ENCODE measurements around the gene HGS. TPM values are rescaled to one million over a fixed set of nuclear protein-coding genes. Genes with fewer than 3 reads are reported as not detected.

The HGS gene
- total and polyA plus RNA-seq, 2 of the 13 experiments (the other 11 are each of a cell fraction or from before 2014, with no cell fraction given), result 73.3 to 78.1 TPM

DNA sequence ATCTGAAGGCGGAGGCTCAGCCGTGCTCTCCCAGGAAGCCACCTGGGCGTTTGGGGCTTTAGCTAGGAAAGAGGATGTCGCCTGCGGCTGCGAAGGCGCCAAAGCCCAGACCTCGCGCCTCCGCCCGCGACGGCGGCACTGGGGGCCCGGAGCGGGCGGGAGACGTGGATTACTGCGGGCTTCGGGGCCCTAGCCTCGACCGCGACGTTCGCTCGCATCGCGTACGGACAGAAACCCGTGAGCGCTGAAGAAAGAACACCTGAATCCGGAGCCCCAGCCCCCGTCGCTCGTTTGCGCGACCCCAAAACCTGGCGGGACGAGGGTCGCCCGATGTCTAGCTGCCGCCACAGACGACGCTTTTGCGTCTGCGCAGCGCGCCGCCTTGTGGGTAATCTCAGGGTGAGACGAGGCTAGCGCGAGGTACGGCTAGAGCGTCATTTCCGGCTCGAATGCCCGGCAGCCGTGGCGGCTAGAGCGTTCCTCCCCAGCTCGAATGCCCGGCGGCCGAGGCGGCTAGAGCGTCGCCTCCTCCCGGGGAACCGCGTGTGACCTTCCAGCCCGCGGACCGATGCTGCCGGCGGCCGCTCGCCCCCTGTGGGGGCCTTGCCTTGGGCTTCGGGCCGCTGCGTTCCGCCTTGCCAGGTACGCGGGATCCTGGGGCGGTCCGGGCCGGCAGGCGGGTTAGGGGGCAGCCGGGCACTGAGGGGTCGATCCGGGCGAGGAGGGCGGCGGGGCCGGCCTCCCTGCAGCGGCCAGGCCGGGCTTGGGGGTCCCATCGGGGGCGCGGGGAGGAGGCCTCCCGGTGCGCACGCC is 19.3 kb downstream of the HGS start, which contains the start of gene MRPL12 (continued):
- TF ChIP-seq, protein P1, sequence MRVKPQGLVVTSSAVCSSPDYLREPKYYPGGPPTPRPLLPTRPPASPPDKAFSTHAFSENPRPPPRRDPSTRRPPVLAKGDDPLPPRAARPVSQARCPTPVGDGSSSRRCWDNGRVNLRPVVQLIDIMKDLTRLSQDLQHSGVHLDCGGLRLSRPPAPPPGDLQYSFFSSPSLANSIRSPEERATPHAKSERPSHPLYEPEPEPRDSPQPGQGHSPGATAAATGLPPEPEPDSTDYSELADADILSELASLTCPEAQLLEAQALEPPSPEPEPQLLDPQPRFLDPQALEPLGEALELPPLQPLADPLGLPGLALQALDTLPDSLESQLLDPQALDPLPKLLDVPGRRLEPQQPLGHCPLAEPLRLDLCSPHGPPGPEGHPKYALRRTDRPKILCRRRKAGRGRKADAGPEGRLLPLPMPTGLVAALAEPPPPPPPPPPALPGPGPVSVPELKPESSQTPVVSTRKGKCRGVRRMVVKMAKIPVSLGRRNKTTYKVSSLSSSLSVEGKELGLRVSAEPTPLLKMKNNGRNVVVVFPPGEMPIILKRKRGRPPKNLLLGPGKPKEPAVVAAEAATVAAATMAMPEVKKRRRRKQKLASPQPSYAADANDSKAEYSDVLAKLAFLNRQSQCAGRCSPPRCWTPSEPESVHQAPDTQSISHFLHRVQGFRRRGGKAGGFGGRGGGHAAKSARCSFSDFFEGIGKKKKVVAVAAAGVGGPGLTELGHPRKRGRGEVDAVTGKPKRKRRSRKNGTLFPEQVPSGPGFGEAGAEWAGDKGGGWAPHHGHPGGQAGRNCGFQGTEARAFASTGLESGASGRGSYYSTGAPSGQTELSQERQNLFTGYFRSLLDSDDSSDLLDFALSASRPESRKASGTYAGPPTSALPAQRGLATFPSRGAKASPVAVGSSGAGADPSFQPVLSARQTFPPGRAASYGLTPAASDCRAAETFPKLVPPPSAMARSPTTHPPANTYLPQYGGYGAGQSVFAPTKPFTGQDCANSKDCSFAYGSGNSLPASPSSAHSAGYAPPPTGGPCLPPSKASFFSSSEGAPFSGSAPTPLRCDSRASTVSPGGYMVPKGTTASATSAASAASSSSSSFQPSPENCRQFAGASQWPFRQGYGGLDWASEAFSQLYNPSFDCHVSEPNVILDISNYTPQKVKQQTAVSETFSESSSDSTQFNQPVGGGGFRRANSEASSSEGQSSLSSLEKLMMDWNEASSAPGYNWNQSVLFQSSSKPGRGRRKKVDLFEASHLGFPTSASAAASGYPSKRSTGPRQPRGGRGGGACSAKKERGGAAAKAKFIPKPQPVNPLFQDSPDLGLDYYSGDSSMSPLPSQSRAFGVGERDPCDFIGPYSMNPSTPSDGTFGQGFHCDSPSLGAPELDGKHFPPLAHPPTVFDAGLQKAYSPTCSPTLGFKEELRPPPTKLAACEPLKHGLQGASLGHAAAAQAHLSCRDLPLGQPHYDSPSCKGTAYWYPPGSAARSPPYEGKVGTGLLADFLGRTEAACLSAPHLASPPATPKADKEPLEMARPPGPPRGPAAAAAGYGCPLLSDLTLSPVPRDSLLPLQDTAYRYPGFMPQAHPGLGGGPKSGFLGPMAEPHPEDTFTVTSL (CRISPR knock-in tag; IDR thresholded peaks at IDR 0.05; ENCODE audit: borderline replicate concordance), result peak; percentile 66; the same call in 1 of the 2 replicates
- peak; percentile 52; the same call in 1 of the 2 replicates for TF ChIP-seq ZNF766 (CRISPR knock-in tag; IDR thresholded peaks at IDR 0.05; ENCODE audit: borderline replicate concordance)
- TF ChIP-seq, protein P2, sequence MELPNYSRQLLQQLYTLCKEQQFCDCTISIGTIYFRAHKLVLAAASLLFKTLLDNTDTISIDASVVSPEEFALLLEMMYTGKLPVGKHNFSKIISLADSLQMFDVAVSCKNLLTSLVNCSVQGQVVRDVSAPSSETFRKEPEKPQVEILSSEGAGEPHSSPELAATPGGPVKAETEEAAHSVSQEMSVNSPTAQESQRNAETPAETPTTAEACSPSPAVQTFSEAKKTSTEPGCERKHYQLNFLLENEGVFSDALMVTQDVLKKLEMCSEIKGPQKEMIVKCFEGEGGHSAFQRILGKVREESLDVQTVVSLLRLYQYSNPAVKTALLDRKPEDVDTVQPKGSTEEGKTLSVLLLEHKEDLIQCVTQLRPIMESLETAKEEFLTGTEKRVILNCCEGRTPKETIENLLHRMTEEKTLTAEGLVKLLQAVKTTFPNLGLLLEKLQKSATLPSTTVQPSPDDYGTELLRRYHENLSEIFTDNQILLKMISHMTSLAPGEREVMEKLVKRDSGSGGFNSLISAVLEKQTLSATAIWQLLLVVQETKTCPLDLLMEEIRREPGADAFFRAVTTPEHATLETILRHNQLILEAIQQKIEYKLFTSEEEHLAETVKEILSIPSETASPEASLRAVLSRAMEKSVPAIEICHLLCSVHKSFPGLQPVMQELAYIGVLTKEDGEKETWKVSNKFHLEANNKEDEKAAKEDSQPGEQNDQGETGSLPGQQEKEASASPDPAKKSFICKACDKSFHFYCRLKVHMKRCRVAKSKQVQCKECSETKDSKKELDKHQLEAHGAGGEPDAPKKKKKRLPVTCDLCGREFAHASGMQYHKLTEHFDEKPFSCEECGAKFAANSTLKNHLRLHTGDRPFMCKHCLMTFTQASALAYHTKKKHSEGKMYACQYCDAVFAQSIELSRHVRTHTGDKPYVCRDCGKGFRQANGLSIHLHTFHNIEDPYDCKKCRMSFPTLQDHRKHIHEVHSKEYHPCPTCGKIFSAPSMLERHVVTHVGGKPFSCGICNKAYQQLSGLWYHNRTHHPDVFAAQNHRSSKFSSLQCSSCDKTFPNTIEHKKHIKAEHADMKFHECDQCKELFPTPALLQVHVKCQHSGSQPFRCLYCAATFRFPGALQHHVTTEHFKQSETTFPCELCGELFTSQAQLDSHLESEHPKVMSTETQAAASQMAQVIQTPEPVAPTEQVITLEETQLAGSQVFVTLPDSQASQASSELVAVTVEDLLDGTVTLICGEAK (IDR thresholded peaks at IDR 0.05), result no peak
- TF ChIP-seq, protein P2 (CRISPR knock-in tag; IDR thresholded peaks at IDR 0.05), result peak; percentile 72; the same call in 1 of the 2 replicates
- peak; percentile 91 for TF ChIP-seq KDM5B (CRISPR knock-in tag; IDR thresholded peaks at IDR 0.05; ENCODE audit: borderline replicate concordance)
- no peak for TF ChIP-seq TBP (CRISPR knock-in tag; IDR thresholded peaks at IDR 0.05)
- TF ChIP-seq ZNF749 (CRISPR knock-in tag; IDR thresholded peaks at IDR 0.05; ENCODE audit: borderline replicate concordance), result peak; percentile 98
- TF ChIP-seq THYN1 (CRISPR knock-in tag; IDR thresholded peaks at IDR 0.05; ENCODE audit: borderline replicate concordance, low read depth), result no peak; the same call in 1 of the 2 replicates
- peak; percentile 76; the same call in 1 of the 2 replicates for TF ChIP-seq SIX1 (CRISPR knock-in tag; IDR thresholded peaks at IDR 0.05; ENCODE audit: borderline replicate concordance)
- peak; percentile 42; the same call in 1 of the 2 replicates for TF ChIP-seq ZNF367 (CRISPR knock-in tag; IDR thresholded peaks at IDR 0.05; ENCODE audit: borderline replicate concordance)
- TF ChIP-seq POLR2AphosphoS2 (IDR thresholded peaks at IDR 0.05; ENCODE audit: low read depth, low read length), result no peak
- TF ChIP-seq ZNF660 (CRISPR knock-in tag; IDR thresholded peaks at IDR 0.05; ENCODE audit: borderline replicate concordance, low read depth), result no peak
- TF ChIP-seq YEATS4 (CRISPR knock-in tag; IDR thresholded peaks at IDR 0.05; ENCODE audit: borderline replicate concordance), result peak; percentile 100
